ENCODE data around the gene CALN1.

GRCh38 chr7:71867626-71868025 lies 544.5 kb downstream of the CALN1 start:
- no peak for TF ChIP-seq ZFX (IDR thresholded peaks at IDR 0.05; ENCODE audit: borderline replicate concordance)
- TF ChIP-seq CTCF (IDR thresholded peaks at IDR 0.05) = no peak

Measured in 22Rv1 (cell line).